Esophagus squamous epithelium (tissue), 4 donors: ENCODE measurements around the gene KIF21B.

Source experiments
- CTCF ChIP-seq, 6 experiments: fragments of 450-650 bp in 4 of 6; fragments of 200-600 bp in 2 of 6; sonication (generic) in 2 of 6; IDR thresholded peaks; one replicate each; pipeline ENCODE4 v1.5.1; 2016 to 2019; ENCODE audit warnings: antibody characterized with exemption in 6 of 6, mild to moderate bottlenecking in 4 of 6, moderate library complexity in 4 of 6
- POLR2A ChIP-seq, 4 donors: fragments of 450-650 bp; IDR thresholded peaks; one replicate each; pipeline ENCODE4 v1.6.1; 2017; ENCODE audit warnings: antibody characterized with exemption in 4 of 4, mild to moderate bottlenecking in 4 of 4, moderate library complexity in 3 of 4

- TF ChIP-seq CTCF (IDR thresholded peaks at IDR 0.05), result no peak
- no peak for TF ChIP-seq POLR2A (IDR thresholded peaks at IDR 0.05)
Observed at GRCh38 chr1:201064806-201065205, 41.3 kb upstream of the KIF21B start.
